Measurements from ENCODE around the gene SLC6A5. TPM values are rescaled to one million over a fixed set of nuclear protein-coding genes. Genes with fewer than 3 reads are reported as not detected.

The SLC6A5 gene
- total RNA-seq, 1 donor from 2014 or later: not detected

DNA sequence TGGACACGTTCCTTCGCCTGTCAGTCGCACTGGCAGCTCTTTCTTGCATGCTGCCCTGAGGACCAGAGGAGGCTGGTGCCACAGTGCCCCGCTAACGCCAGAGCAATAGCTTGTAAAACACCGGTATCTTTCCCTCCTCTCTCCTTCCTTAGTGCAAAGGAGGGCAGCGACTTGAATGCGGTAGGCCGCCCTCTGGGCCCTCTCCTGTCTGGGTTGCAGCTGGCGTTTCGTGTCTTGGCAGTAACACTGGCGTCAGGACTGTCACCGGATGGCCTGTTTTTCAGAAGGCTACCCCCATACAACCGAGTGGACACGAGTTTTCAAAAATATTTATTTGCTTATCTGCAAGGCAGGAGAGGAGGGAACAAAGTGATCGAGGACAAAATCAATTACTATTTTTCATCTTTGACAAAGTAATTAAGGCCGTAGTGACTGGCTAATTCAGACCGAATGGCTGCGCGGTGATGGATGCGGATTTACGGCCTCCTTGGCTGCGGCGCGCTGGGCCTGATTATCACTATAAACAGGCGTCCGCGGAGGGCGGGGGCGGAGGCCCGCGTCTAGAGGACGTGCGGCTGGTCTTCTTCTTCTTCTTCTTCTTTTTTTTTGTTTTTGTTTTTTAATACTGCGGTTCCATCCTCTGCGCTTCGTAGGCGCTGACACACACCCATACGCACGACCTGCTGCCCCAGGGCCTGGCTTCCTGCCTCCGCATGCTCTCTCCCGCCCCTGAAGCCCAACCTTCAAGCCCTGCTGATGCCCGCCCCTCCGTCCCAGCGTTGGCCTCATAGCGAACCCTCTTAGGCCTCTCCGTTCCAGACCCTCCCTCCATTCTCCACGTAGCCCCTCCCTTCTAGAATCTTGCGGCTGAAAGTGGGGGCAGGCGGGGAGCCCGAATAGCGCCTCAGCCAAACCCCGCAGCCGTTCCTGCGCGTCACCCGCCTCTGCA lies 2.9 kb upstream of the SLC6A5 start:
- no peak for DNase-seq (ENCODE audit: low spot score)

DNA sequence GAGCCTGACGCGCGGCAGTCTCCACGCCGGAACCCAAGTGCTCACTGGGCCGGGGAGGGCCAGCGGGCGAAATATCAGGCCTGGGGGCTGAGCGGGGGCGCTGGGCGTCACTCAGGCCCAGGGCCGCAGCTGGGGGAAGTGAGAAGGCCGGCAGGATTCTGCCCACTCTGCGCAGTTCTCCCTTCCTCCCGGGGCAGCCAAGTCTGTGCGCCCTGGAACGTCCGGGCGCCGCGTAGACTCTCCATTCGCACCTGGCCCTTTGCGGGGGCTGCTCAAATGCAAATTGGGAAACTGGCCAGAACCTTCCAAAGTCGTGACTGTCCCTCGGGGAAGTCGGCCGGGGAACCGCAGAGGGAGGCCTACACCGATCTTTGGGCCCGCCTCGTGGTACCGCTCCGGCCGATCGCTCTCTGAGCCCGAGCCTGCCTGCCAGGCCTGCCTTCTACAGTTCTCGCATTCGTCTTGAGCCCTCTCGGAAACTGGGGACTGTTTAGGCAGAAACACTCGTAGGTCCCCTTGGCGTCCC lies 2.2 kb upstream of the SLC6A5 start:
- DNase-seq (ENCODE audit: low spot score): no peak

DNA sequence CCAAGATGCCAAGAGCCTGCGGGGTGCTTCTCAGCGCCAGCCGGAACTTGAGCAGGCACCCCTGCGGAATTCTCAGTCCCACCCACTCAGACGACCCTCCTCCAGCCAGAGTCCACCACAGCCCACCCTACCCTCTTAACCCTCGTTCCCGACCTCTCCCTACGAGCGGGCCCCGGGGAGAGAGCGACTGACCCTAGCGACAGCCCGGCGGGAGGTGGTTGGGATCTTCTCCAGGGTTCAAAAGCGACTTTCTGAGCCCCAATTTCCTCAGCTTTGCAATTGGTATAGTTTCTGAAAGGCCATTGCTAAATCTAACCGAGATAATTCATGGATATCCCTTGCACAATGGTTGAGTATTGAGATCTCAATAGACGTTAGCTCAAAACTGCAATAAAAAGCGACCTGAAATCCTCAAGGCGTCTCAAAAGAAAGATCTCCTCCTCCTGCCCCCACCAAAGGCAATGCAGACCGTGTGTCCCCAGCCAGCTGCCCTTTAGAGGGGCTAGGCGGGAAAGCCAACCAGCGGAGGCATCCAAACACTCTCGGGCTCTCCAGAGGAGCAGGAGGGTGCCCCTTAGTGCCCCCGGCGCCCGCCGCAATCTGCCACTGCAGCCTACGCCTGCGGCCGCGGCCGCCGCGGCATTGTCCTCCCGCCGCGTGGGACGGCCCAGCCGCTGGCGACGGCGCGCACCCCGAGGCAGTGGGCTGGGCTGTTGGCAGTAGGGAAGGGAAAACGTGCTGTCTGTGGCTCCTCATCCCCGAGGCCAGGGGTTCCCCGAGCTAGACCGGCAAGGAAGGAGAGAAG lies 1.5 kb upstream of the SLC6A5 start:
- no peak for DNase-seq (ENCODE audit: low spot score)

DNA sequence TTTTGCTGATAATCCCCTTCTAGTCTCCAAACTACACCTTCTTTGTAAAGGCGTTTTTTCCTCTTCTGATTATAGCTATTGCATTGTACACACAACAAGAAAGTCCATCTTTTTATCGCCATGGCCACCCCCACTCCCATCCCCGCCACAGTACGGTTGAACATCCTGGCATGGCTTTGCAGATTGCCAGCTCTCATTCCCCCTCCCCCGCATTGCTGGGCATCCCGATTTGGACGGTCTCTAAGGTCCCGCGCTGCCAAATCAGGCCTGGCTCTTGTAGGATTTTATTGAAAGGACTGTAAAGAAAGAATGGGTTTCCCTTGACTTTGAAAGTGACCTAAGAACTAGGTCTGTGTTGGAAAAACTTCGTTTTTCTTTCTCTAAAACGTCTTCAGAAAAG lies 916 bp upstream of the SLC6A5 start:
- no peak for DNase-seq (ENCODE audit: low spot score)

DNA sequence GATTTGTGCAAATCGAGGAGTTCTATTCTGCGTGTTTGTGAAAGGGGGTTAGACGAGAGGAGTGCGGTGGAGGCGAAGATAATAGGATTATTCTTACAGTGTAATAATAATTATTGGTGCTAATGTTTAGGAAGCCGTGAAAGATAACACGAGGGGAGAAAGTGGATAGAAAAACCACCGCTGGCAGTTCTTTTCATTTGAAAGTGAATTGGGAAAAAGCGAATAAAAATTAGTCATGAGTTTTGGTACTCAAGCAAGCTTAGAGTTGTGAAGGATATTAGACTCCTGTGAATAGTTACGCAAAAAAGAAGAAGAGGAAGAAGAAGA lies 575 bp downstream of the SLC6A5 start:
- DNase-seq (ENCODE audit: low spot score): no peak

DNA sequence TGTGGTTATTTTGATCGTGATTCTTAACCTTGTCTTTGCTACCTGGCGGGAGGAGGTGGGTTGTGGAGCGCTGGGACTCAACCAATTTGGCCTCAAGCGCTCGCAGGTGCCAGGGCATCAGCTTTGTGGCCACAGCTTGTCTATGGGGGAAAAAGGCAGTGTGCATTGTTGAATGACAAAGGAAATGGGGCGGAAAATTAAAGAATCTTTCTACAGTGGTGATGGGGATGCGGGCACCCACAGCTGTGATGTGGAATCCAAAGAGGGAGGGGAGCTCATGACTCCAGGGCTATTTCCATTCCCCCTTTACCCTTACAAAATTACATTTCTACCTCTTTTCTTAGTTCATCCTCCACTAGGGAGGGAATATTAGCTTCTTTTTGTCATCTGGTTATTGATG lies 1.1 kb downstream of the SLC6A5 start:
- DNase-seq (ENCODE audit: low spot score): no peak

DNA sequence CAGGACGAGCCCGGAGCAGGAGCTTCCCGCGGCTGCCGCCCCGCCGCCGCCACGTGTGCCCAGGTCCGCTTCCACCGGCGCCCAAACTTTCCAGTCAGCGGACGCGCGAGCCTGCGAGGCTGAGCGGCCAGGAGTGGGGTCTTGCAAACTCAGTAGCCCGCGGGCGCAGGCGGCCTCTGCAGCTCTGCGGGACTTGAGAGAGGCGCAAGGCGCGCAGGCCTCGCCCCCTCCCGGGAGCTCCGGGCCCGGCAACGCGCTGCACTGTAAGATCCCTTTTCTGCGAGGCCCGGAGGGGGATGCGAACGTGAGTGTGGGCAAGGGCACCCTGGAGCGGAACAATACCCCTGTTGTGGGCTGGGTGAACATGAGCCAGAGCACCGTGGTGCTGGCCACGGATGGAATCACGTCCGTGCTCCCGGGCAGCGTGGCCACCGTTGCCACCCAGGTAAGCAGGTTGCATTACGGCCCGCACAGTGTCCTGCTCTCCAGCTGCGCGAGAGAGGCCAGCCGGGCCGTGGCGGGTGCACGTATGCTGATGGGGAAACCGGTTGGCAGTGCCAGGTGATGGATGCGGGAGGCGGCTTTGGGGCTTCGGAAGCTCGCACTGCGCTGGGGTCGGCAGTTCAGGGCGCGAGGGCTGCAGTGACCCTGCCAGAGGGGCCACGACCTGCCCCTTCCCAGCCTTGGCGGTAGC lies 2.0 kb downstream of the SLC6A5 start:
- no peak for DNase-seq (ENCODE audit: low spot score)

DNA sequence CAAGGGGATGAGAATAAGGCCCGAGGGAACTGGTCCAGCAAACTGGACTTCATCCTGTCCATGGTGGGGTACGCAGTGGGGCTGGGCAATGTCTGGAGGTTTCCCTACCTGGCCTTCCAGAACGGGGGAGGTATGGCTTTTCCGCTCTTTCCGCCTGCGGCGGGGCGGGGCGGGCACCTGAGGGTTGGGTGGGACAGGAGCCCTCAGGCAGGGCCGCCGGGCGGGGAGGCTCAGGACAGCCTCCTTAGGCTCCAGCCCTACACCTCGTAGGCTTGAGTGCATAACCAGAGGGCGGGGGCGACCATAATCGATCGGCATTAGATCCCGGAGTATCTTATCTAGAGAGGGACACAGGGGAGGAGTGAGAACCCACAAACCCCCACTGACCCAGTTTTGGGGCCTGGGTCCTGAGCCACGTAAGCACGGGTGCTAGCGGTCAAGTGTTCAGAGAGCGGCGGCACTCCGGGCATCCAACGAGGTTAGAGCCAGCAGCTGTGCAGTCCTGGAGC lies 4.9 kb downstream of the SLC6A5 start:
- DNase-seq (ENCODE audit: low spot score): no peak

DNA sequence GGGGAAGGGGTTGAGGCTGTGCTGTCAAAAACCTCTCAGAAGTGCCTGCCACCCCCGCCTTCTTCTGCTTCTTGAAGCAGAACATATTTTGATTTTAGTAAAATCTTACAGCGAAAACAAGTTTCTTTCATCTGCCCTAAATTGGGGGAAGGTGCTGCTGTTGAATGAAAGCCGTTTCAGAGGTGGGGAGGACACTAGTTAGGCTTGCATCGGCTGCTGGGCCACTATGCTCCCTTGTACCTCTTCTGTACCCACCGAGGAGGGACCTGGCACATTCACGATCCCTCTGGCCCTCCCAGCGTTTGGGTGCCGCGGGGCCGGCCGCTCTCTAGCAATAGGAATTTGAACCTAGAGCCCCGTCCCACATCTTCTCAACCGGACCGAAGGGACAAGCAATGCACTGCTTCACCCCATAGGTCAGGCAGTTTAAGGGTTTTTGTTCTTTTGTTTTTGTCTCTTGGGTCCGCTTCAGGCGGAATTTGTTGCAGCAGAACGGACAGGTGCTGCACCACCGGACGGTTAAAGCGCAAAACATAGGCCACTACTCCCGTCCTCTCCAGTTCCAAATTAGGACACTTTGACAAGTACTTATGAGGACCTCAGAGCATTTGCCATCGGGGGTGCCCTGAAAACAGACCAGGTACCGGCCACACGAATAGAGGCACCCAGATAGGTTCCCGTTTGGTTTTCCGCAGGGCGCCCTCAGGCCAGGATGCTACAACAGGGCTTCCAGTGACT lies 5.6 kb downstream of the SLC6A5 start:
- DNase-seq (ENCODE audit: low spot score): no peak

DNA sequence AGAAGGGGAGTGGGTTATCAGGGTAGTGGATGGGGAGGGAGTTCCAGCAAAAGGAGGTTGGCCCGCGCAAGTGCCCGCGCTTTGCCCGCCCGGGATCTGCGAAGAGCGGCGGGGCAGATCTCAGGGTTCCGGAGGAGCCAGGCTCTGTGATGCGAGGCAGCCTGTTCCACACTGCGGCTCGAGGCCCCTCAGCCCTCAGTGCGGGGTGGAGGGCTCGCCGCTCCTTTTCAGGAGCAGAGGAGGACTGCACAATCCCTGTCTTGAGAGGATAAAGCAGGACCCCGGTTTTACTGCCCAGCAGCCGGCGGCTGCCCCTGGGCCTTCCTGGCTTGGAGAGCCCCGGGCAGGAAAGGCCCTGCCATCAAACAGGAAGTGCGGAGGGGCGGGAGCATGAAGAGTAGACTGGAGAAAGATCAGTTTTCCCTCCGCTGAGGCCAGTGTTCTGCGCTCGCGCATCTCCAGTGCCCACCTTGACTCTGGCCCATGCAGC lies 6.2 kb downstream of the SLC6A5 start:
- DNase-seq (ENCODE audit: low spot score): no peak

DNA sequence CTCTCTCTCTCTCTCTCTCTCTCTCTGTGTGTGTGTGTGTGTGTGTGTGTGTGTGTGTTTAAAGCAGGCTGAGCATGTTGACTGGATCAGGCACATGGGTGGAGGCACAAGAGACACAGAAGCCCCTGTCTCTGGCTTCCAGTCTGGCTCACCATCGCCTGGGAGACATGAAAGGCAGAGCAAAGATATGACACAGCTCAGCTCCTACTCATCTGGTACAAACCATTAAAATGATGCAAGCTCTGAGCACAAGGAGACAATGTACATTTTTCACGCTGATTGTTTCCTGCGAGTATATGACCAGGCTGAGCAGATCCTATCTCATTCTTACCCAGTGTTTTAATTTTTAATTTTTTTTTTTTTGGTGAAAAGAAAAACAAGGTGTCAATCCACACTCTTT lies 9.5 kb downstream of the SLC6A5 start:
- no peak for DNase-seq (ENCODE audit: low spot score)

DNA sequence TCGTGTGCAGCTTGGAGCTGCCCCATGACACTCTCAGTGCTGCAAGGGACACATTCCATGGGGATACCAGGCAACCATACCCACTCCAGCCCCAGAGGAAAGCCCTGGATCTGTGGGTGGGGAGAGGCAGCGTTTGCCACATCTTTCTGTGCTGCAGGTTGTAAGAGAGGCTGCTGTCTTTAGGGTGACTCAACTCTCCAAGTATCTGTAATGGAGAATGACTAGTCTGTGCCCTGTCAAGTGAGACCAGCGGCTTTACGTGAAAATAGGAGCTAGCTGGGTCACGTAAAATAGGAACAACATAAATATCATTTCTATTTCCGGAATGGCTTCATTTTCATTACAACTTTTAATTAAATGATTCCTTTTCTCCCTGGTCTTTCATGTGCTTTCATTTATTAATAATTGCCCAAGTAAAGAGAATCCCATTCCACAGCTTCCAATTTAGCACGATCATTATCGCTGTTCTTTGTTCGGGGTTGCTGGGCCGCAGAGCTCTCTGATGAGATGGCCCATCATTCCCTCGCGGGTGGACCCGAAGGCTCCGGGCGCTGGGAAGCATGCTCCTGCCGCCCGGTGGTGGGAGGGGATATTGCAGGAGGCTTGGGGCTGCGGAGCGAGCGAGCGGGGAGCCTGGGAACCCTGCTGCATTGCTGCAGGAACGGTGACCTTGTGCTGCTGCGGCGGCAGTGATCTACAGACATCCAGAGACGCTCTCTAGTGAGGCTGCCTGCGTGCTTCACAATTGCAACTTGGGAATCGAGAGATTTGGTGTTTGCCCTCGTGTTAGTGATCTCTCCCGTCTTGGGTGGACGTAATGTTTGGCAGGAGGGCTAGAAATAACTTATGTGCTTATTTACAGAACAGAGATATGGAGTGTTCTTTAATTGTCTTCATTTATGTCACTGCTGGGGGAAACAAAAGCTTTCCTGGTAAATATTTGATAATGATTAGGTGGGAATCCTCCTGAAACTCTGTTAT lies 10.6 kb downstream of the SLC6A5 start:
- peak; percentile 79 for DNase-seq (ENCODE audit: low spot score)

DNA sequence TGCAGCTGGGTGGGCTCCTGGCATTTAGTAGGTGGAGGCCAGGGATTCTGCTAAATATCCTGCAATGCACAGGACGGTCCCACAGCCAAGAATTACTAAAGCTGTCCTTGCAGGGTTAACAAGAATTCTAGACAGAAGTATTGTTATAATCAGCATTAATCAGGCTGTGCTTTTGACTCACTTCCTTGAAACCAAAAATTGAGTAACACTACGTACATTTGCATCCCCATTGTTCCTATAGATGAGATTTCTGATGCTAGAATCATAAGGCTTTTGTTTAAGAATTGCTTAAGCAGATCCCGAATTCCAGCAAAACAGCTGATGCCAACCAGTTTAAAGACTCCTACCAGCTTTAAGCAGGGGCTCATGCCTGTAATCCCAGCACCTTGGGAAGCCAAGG lies 11.4 kb downstream of the SLC6A5 start:
- DNase-seq (ENCODE audit: low spot score): no peak

DNA sequence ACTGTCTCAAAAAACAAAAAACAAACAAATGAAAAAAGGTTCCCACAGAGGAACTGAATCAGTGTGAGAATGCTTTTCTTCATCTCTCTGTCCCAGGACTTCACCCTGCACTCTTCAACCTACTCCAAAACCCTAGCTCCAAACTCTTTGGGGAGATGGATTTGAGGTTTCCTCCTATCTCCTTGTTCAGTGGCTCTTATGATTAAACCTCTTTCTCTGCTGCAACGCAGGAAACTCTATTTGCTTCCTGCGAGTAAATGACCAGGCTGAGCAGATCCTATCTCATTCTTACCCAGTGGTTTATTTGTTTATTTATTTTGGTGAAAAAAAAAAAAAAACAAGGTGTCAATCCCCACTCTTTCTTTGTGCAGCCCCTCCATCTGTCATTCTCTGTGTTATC lies 12.0 kb downstream of the SLC6A5 start:
- DNase-seq (ENCODE audit: low spot score): no peak

DNA sequence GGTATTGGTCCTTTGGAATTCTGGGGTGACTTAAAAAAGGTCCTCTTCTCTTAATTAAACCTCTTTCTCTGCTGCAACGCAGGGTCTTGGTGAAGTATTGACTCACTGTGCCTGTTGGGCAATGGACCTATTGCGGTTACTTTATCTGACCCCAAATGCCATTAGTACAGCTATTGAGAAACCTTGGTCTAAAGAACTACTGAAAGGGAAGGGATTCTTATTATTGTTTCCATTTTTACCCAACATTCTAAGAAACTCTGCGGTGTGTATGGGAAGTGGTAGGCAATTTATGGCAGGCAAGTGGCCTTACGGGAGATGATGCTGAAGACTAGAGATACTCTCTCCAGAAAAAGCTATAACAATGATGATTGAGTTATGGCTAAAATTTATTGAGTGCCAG lies 12.5 kb downstream of the SLC6A5 start:
- DNase-seq (ENCODE audit: low spot score): no peak

DNA sequence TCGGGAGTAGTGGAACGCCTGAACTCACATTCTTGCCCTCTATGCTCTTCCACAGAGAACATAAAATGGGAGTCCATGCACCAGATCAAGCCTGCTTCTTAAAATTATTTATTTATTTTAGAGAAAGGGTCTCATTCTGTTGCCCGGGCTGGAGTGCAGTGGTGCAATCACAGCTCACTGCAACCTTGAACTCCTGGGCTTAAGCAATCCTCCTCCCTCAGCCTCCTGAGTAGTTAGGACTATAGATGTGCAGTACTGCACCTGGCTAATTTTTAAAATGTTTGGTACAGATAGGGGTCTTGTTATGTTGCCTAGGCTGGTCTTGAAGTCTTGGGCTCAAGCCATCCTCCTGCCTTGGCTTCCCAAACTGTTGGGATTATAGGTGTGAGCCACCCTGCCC lies 13.0 kb downstream of the SLC6A5 start:
- no peak for DNase-seq (ENCODE audit: low spot score)

DNA sequence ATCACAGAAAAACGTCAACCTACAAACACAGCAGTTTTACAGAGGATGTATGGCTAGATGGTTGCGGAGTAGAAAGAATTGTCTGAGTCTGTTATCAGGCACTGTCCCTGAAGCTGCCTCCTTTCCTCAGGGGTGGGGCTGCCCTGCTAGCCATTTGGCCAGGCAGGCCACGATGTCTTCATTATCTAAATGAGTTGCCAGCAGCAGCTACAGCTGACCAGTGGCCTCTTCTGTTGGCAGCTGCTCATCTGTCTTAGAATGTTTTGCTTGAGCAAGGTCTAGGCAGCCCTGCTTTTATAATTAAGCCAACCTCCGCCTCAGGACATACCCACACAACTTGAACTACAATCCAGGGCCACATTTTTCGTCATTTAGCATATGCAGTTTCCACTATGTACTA lies 17.5 kb downstream of the SLC6A5 start:
- DNase-seq (ENCODE audit: low spot score): no peak

DNA sequence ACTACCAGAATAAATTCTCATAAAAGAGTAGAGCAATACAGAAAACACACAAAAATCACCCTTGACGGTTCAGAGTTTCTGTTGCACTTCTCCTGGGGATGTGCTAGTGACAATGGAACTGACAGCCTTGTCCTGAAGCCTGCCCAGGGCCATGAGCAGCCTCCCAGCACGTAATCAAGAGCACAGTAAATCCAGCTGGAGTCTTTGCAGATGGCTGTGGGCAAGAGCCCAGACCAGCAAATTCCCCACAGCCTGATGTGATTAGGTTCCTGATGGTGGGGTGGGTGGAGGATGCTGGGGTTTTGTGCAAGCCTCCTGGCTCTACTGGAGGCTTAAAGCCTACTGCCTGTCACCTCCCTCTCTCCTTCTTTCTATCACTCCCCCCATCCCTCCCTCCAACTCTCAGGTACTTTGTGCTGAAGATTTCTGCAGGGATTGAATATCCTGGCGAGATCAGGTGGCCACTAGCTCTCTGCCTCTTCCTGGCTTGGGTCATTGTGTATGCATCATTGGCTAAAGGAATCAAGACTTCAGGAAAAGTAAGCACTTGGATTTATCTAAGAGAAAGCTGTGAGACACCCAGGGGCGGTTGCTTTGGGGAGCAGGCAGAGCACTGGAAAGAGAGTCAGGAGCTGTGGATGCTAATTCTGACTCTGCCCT lies 18.1 kb downstream of the SLC6A5 start:
- DNase-seq (ENCODE audit: low spot score): no peak

DNA sequence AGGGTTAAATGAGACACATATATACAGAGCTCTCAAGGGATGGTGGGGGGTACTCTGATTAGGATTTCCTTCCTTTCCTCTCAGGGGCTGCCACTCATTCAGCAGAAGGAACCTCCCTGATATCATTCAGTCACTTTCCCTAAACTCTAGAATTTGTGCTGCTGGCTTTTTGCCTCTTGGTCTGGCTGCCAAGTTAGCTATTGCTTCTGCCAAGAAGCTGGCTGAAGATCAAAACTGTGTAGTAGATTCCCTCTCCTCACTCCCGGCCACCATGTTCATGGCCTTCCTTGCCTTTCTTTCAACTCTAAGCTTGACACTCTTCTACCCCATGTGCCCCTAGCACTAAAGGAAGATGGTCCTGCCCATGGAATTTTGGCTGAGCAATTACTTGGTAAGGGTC lies 18.7 kb downstream of the SLC6A5 start:
- DNase-seq (ENCODE audit: low spot score): no peak

Data from ureter (tissue), 1 donor.